GM21576 (cell line): Measurements from ENCODE around the gene LRP3.
"Not testable (repeated sequence)": the region's sequence is repeated elsewhere in the genome, so short reads cannot be mapped to it uniquely, and the experiment has no call there.

Source experiments
- ATAC-seq: cut with Tn5 transposase; IDR thresholded peaks from one replicate; pipeline ENCODE4 v1.9.1; 2021; ENCODE audit warnings: mild to moderate bottlenecking, moderate library complexity; ENCODE audit not compliant: unreplicated experiment

LRP3 gene

DNA sequence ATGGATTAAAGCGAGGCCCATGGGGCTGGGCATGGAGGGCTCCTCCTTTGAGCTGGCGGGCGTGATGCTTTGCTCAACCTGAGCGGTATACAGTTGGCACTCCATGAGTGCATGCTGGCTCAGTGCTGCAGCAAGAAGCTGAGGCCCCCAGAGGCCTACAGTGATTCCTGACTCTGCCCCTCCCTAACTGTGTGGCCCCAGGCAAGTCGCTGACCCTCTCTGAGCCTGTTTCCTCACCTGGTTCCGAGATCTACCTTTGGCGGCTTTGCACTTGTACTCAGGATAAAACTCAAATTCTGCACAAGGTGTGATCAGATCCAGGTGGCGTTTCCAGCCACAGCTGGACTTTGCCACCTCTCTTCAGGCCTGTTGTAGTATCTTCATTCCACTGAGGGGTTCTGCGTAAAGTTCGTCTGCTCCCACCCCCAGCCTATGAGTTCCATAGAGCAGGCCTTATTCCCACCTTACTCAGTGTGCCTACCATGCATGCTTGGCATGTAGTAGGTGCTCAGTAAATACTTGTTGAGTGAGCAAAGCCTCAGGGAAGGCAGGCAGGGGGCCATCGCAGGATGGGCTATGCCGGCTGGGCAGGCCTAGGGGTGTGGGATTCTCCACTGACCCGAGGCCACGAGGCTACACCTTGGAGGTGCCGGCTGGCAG lies 7.9 kb downstream of the LRP3 start:
- ATAC-seq, result no peak

DNA sequence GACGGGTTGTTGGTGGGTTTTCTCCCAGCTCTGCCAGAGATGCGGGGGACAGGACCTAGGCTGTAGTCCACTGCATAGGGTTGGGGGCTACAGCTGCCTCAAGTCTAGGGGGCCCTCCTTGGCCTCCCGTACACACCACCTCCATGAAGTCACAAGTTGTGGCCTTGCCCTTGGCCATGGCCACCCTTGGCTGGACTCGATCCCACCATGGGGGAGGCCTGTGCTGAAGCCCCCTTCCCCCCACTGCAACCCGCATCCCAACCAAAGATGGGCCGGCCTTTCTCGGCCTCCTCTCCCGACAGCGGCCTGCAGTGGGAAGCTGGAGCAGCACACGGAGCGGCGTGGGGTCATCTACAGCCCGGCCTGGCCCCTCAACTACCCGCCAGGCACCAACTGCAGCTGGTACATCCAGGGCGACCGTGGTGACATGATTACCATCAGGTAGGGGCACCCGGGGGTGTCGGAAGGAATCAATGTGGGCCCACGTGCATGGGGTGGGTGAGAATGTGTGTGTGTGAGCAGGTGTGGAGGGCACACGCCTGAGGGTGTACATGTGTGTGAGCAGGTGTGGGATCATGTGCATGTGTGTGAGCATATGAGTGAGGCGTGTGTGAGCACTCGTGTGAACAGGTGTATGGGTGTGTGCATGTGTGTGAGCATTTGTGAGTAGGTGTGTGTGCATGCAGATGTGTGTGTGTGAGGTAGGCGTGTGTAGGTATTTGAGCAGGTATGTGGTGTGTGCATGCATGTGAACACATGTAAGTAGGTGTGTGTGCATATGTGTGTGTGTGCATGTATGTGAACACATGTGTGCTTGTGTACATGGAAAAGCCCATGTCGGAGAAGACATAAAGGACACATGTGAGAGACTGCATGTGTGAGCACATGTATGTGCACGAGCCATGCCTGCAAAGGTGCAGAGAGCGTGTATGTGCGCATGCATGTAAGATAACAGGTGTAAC lies 8.7 kb downstream of the LRP3 start:
- no peak for ATAC-seq

DNA sequence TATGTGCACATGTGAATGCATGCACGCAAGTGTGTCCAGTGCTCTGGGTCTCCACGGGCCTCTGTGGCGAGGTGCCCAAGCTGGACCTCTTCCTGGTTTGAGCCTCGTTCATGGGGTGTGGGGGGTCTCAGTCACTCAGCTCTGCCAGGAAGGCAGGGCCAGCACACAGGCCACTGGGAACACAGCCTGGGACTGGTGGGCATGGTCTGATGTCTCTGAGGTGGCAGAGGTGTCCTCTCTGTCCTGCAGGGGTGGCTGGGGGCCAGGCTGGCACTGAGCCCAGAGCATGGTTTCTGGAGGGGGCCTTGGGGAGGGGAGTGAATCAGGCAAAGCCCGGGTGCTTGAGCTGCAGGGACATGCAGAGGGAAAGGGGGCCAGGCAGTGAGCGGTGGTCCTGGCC lies 9.4 kb downstream of the LRP3 start:
- ATAC-seq, result no peak

DNA sequence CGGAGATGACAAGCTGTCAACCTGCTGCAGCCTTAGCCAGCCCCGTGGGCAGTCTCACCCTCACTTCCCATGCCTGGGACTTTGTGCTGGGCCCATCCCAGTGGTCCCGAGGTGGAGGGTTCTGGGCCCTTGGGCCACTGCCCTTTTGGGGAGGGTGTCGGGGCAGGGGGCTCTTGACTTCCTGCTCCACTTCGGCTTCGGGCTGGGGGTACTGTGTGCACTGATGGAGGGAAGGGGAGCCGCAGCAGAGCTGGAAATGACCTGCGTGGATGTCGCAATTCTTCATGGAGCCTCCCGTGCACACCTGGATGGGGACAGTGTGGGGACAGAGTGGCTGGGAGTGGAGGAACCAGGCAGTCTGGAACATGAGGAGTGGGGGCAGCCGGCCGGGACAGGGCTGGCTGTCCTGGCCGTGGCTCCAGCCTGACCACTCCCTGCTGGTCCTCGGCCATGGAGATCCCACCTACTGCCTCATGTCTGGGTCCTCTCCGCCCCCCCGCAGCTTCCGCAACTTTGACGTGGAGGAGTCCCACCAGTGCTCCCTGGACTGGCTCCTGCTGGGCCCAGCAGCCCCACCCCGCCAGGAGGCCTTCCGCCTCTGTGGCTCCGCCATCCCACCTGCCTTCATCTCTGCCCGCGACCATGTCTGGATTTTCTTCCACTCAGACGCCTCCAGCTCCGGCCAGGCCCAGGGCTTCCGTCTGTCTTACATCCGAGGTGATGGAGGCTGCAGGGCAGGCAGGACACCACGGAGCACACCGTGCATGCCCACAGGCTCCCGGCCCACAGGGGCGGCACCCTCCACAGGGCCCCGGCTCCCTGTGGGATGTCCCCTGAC lies 10.2 kb downstream of the LRP3 start:
- no peak for ATAC-seq

DNA sequence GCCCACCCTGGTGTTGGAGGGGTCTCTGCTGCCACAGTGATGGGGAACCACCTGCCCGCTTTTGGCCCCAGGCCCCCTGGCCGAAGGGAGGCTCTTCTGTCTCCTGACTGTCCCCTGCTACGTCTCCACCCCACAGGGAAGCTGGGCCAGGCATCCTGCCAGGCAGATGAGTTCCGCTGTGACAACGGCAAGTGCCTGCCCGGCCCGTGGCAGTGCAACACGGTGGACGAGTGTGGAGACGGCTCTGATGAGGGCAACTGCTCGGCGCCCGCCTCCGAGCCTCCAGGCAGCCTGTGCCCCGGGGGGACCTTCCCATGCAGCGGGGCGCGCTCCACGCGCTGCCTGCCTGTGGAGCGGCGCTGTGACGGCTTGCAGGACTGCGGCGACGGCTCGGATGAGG lies 11.0 kb downstream of the LRP3 start:
- no peak for ATAC-seq

DNA sequence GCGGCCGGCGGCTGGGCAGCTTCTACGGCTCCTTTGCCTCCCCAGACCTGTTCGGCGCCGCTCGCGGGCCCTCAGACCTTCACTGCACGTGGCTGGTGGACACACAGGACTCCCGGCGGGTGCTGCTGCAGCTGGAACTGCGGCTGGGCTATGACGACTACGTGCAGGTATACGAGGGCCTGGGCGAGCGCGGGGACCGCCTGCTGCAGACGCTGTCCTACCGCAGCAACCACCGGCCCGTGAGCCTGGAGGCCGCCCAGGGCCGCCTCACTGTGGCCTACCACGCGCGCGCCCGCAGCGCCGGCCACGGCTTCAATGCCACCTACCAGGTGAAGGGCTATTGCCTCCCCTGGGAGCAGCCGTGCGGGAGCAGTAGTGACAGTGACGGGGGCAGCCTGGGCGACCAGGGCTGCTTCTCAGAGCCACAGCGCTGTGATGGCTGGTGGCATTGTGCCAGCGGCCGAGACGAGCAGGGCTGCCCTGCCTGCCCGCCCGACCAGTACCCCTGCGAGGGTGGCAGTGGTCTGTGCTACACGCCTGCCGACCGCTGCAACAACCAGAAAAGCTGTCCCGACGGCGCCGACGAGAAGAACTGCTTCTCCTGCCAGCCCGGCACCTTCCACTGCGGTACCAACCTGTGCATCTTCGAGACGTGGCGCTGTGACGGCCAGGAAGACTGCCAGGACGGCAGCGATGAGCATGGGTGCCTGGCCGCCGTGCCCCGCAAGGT lies 11.6 kb downstream of the LRP3 start:
- ATAC-seq, result no peak

DNA sequence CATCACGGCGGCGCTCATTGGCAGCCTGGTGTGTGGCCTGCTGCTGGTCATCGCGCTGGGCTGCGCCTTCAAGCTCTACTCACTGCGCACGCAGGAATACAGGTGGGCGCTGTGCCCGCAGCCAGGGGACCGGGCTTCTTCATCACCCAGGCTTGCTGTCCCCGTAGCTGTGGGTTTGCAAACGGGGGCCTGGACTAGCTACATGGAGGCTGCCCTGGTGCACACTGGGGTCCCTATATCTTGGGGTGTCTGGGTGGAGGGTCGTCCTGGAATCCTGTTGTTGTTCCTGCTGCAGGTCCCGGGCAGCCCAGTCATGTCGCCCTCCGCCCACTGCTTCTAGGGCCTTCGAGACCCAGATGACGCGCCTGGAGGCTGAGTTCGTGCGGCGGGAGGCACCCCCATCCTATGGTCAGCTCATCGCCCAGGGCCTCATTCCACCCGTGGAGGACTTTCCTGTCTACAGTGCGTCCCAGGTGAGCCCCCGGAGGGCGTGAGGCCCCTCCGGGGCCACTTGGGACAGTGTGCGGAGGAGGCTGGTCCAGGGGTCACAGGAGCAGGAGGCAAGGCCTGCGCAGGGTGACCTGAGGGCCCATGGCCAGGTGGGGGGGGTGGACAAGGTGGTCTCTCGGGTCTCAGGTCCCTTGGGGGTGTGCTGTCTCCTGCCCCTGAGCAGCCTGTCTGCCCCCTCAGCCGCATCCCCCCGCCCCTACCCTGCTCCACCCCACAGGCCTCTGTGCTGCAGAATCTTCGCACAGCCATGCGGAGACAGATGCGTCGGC lies 12.3 kb downstream of the LRP3 start:
- no peak for ATAC-seq

DNA sequence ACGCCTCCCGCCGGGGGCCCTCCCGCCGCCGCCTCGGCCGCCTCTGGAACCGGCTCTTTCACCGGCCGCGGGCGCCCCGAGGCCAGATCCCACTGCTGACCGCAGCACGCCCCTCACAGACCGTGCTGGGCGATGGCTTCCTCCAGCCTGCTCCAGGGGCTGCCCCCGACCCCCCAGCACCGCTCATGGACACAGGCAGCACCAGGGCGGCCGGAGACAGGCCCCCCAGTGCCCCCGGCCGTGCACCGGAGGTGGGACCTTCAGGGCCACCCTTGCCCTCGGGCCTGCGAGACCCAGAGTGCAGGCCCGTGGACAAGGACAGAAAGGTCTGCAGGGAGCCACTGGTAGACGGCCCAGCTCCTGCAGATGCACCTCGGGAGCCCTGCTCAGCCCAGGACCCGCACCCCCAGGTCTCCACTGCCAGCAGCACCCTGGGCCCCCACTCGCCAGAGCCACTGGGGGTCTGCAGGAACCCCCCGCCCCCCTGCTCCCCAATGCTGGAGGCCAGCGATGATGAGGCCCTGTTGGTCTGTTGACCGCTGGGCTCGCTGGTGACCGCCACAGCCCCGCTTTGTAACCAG lies 13.0 kb downstream of the LRP3 start:
- no peak for ATAC-seq

DNA sequence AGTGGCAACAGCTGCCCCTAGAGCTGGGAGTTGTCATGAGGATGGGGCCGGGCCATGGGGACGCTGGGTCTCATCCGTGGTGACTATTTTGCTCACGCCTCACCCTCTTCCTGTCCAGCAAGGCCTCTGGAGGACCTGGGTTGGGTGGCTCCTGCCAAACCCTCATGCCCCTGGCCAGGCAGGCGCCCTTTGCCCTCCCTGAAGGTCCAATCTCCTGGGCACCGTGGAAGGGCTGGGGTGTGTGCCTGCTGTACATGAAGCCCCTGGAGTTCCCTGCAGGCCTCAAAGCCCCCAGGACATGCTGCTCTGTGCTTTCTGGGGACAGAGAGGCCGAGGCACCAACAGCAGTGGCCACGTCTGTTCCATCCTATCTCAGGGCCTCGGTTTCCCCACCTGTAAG lies 13.8 kb downstream of the LRP3 start:
- no peak for ATAC-seq

DNA sequence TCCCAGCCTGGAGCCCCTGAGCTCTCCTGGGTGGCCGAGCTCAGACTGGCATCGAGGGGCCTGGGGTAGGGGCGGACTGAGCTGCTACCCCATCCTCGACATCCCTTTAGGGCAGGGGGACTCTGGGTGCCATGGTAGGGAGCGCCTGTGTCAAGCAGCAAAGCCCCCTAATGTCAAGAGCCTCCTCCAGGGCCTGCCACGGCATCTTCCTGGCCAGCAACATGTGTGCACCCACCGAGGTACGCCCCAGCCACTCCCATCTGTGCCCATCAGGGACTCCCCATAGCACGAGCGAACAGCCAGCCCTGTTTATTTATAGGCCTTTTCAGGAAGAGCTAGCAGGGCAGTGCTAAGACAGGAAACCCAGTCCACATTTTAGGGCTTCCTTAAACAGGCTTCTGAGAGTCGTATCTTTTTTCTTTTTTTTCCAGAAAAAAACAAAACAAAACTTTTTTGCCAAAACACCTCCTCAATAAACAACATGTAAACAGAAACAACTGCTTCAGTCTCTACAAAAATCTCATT lies 14.3 kb downstream of the LRP3 start:
- no peak for ATAC-seq

DNA sequence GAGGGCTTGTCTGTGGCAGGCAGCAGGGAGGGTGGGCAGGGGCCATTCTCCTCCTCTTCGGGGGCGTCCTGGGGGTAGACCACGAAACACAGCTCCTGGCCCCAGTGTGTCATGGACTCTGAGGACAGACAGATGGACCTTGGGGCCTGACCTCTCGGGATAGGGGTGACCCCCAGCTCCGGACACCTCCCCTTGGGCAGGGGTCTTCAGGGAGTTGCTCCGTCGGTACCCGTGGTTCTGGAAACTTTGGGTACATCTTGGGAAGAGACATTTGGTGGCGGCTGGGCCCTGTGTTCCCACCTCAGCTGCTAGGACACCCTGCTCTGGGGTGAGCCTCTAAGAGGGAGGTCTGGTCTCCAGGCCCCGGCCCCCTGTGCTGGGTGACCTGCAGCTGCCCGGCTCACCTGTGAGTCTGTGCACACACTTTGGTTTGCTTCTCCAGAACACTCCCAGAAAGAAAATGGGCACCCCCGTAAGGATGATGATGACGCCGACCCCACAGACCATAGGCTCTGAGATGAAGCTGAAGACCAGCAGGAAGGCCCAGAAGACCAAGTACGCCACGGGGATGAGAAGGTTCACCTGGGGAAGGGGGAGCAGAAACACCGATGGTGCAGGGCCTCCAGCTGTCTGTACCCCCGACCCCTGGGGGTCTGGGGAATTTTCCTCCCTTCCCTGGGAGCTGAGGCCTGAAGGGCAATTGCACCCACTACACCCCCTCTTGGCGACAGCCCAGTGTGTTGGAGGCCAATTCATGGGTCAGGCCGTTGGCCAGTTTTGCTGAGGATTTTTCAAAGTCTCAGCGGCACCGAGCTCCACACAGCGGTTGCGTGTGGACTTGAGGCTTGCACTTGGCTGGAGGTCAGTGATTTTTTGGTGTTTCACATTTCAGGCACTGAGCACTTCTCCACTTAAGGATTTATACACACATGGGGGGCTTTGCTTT lies 15.0 kb downstream of the LRP3 start:
- ATAC-seq, result no peak

DNA sequence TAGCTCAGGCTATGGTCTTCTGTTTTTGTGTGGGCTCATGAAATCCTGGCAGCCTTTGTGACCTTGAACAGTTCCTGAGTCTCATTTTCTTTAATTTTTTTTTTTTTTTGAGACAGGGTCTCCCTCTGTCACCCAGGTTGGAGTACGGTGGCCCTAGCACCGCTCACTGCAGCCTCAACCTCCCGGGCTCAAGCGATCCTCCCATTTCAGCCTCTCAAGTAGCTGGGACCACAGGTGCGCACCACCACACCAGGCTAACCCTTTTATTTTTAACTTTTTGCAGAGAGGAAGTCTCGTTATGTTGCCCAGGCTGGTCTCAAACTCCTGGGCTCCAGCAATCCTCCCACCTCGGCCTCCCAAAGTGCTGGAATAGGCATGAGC lies 15.7 kb downstream of the LRP3 start:
- not testable (repeated sequence) for ATAC-seq

DNA sequence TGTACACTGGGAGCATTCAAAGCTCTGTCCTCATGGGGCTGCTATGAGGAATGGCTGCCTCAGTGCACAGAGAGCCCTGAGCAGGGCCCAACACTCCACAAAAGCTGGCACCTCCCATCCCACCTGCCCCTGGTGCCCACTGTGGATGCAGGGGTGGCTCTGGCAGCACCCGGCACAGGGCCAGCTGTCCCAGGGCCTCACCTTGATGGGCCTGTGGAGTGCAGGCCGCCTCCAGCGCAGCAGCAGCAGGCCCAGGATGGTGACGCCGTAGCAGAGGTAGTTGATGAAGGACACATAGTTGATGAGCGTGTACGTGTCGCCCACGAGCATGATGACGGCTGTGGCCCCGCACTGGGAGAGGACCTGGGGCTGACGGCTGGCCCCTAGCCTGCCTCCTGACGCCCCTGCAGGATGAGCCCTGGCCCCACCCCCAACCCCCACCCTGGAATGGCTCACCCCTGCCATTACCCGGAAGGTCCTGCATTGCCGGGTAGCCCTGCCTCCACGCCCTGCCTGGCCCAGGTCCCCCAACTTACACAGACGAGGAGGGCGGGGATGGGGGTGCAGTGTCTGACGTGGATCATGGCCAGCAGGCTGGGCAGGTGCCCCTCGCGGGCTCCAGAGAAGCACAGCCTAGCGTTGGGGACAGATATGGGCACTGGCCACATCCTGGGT lies 16.3 kb downstream of the LRP3 start:
- ATAC-seq, result no peak

DNA sequence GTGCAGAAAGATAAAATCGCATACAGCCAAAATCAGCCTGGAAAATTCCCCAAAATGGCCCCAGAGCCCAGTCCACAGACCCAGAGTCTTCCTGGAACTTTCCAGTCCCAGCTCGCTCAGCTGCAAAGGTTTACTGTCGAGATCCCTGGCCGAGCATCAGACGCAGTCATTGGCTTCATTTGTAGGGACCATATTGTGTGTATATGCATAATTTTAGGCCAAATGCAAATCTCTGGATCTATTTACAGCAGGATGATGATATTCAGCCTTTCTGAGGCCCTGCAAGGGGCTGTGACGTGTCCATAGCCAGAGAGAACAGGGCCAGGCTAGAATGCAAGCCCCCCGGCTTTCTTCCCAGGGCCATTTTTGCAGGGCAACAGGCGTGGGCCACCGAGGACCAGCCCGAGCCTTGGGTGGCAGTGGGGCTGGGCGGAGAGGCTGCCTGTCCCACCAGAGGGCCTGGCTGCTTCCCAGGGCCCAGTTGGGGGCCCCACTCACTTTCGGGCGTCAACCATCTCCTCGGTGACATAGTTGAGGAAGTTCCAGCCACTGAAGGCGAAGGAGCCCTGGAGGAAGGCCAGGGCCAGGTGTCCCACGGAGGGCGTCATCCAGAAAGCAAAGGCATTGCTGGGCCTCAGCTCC lies 17.8 kb downstream of the LRP3 start:
- ATAC-seq, result no peak

DNA sequence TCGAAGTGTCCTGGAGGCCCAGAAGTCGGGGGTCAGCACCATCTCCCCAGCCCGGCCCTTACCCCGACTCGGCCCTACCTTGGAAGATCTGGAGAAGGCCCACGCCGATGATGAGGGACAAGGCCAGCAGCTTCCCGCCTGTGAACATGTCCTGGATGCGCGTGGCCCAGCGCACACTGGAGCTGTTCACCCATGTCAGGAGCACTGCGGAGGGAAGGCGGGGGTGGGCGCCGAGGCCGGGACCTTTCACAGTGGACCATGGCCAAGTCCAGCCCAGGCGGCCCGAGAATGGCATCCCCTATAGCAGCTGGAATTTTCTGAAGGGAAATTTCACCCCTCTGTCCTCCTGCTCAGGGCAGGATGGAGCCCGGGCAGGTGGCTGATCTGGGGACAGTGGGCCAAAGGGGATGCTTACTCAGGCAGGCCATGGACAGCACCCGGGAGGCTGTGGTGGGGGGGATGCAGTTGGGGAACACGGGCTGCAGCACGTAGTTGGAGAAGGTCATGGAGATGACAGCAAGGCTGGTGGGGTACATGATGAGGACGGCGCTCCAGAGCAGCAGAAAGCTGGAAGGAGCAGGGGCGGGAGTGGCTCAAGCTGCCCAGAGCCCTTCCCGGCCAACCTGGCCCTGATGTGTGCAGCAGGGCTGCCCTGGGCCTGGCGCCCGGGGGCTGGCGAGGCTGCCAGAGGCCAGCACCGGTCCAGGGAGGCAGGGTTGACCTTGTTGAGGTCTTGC lies 18.5 kb downstream of the LRP3 start:
- ATAC-seq, result no peak

DNA sequence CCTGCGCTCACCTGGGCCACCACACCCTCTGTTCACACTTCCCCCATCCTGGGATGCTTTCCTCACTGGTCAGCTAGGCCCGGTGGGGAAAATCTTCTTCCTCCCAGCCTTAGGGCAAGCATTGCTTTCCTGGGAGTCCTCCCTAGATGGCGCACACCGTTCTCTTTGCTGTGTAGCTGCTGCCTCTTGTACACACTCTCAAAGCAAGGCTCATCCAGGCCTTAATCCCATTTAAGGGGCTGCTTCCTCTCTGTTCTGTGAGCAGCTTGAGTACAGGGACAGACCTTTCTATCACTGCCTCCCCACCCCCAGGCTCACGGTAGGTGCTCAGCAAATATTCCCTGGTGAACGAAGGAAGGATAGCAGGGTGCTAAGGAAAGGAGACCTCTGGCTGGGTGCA lies 20.5 kb downstream of the LRP3 start:
- ATAC-seq, result no peak
